Thyroid gland (tissue), 4 donors: ENCODE measurements around the gene ZNF202. TPM values are rescaled to one million over a fixed set of nuclear protein-coding genes. Genes with fewer than 3 reads are reported as not detected.

Experiments used
- DNase-seq, 2 donors: peaks; one replicate each; pipeline ENCODE4 v3.0.0-alpha.2; 2019
- H3K27ac ChIP-seq, 3 donors: fragments of 200-600 bp; sonication (generic); 1 replicate in 2 of 3; 2 replicates in 1 of 3; pipeline ENCODE4 v1.5.1; 2016 to 2019; ENCODE audit warnings: mild to moderate bottlenecking in 1 of 3, moderate library complexity in 1 of 3
- H3K27me3 ChIP-seq: fragments of 200-600 bp; sonication (generic); one replicate; pipeline ENCODE4 v1.5.1; 2019
- H3K36me3 ChIP-seq, 2 donors: fragments of 200-600 bp; sonication (generic); one replicate each; pipeline ENCODE4 v1.5.1; 2016 to 2019
- H3K4me1 ChIP-seq, 2 donors: fragments of 200-600 bp; sonication (generic); one replicate each; pipeline ENCODE4 v1.5.1; 2017 to 2019
- H3K4me3 ChIP-seq, 3 donors: fragments of 200-600 bp; sonication (generic); replicated peaks in 1 of 3; 1 replicate in 2 of 3; 2 replicates in 1 of 3; pipeline ENCODE4 v1.5.1; 2016; ENCODE audit warnings: mild to moderate bottlenecking in 1 of 3
- H3K9me3 ChIP-seq: fragments of 200-600 bp; sonication (generic); one replicate; pipeline ENCODE4 v1.5.1; 2017
- CTCF ChIP-seq, 6 experiments: fragments of 200-600 bp in 3 of 6; fragments of 450-650 bp in 3 of 6; sonication (generic) in 3 of 6; IDR thresholded peaks; one replicate each; pipeline ENCODE4 v1.5.1; 2016 to 2019; ENCODE audit warnings: antibody characterized with exemption in 6 of 6, mild to moderate bottlenecking in 2 of 6, inconsistent platforms in 1 of 6, moderate library complexity in 1 of 6
- POLR2A ChIP-seq, 2 donors: fragments of 450-650 bp; IDR thresholded peaks; one replicate each; pipeline ENCODE4 v1.6.1; 2017; ENCODE audit warnings: antibody characterized with exemption in 2 of 2, mild to moderate bottlenecking in 2 of 2, moderate library complexity in 1 of 2
- WGBS, 2 donors: methylation state at CpG; one replicate each; pipeline ENCODE4 v1.1.5; 2017; 5-methylcytosine and 5-hydroxymethylcytosine counted together
- intact Hi-C: fragments of 100-400 bp; cut with DNase I; formaldehyde crosslinking; loops from one replicate; pipeline ENCODE4 v1.15.1; 2023
- total RNA-seq, 4 donors: library from RNA; depleted of rRNA; stranded (reverse); fragments of >200 nt; gene quantifications; one replicate each; pipeline ENCODE4 v1.2.3, GENCODE V29; 2016

Gene ZNF202
- total RNA-seq, 4 donors from 2014 or later: 5.2 to 12.5 (median 8.2) TPM

- TF ChIP-seq POLR2A (IDR thresholded peaks at IDR 0.05) (no peak), CTCF (IDR thresholded peaks at IDR 0.05) (no peak)
- Histone ChIP-seq H3K27ac (no peak overlapping the region), H3K36me3 (no peaks in the 10 kb centered on the region), H3K27me3 (no peaks in the 10 kb centered on the region), H3K4me1 (no peaks in the 10 kb centered on the region), H3K9me3 (no peaks in the 10 kb centered on the region), H3K4me3 (no peak overlapping the region)
- intact Hi-C loops: no loop called here
- 75 to 81% methylated on average over 1 of the region's 1 CpG for WGBS, 2 donors
- no peak for DNase-seq
Measured at GRCh38 chr11:123775289-123775688, 33.8 kb upstream of the ZNF202 start.

- 94 to 98% methylated on average over 1 of the region's 1 CpG for WGBS, 2 donors
- H3K27ac ChIP-seq: no peak overlapping the region
- TF ChIP-seq CTCF (IDR thresholded peaks at IDR 0.05) (no peak), POLR2A (IDR thresholded peaks at IDR 0.05) (no peak)
- H3K4me3 ChIP-seq: no peak overlapping the region
- DNase-seq: no peak
- intact Hi-C loops: no loop called here
- no peaks in the 10 kb centered on the region for H3K9me3 ChIP-seq
- no peaks in the 10 kb centered on the region for H3K36me3 ChIP-seq
- no peaks in the 10 kb centered on the region for H3K4me1 ChIP-seq
- no peaks in the 10 kb centered on the region for H3K27me3 ChIP-seq
Measured at GRCh38 chr11:123773959-123774358, 32.5 kb upstream of the ZNF202 start.

GRCh38 chr11:123773026-123773425 is 31.6 kb upstream of the ZNF202 start:
- H3K4me3 ChIP-seq: no peak overlapping the region
- WGBS, 2 donors: 85 to 89% methylated on average over 2 of the region's 2 CpGs
- intact Hi-C loops: no loop called here
- no peaks in the 10 kb centered on the region for H3K4me1 ChIP-seq
- no peaks in the 10 kb centered on the region for H3K36me3 ChIP-seq
- no peak for TF ChIP-seq POLR2A (IDR thresholded peaks at IDR 0.05)
- no peak for TF ChIP-seq CTCF (IDR thresholded peaks at IDR 0.05)
- no peak overlapping the region for H3K27ac ChIP-seq
- no peak for DNase-seq
- H3K9me3 ChIP-seq: no peaks in the 10 kb centered on the region
- no peaks in the 10 kb centered on the region for H3K27me3 ChIP-seq

GRCh38 chr11:123771664-123772063 is 30.2 kb upstream of the ZNF202 start:
- H3K4me1 ChIP-seq: no peaks in the 10 kb centered on the region
- H3K4me3 ChIP-seq: no peak overlapping the region
- WGBS, 2 donors: 96 to 97% methylated on average over 3 of the region's 3 CpGs
- TF ChIP-seq POLR2A (IDR thresholded peaks at IDR 0.05) (no peak), CTCF (IDR thresholded peaks at IDR 0.05) (no peak)
- no peak overlapping the region for H3K27ac ChIP-seq
- no peak for DNase-seq
- intact Hi-C loops: no loop called here
- H3K9me3 ChIP-seq: no peaks in the 10 kb centered on the region
- no peaks in the 10 kb centered on the region for H3K36me3 ChIP-seq
- no peaks in the 10 kb centered on the region for H3K27me3 ChIP-seq

- Histone ChIP-seq H3K9me3 (no peaks in the 10 kb centered on the region), H3K27ac (no peak overlapping the region), H3K27me3 (no peaks in the 10 kb centered on the region), H3K4me3 (no peak overlapping the region), H3K36me3 (no peaks in the 10 kb centered on the region), H3K4me1 (no peaks in the 10 kb centered on the region)
- TF ChIP-seq CTCF (IDR thresholded peaks at IDR 0.05): no peak
- no peak for TF ChIP-seq POLR2A (IDR thresholded peaks at IDR 0.05)
- DNase-seq: no peak
- intact Hi-C loops: no loop called here
Measured at GRCh38 chr11:123770712-123771111, 29.3 kb upstream of the ZNF202 start.
